GM03348 (cell line): ENCODE measurements around the gene FAM110A.
"Not testable (repeated sequence)": the region's sequence is repeated elsewhere in the genome, so short reads cannot be mapped to it uniquely, and the experiment has no call there.

Experiments used
- DNase-seq: peaks from one replicate; pipeline ENCODE4 v3.0.0; 2012; ENCODE audit warnings: low spot score

Gene FAM110A

GRCh38 chr20:844473-845225 lies 11.1 kb downstream of the FAM110A start:
- peak; percentile 98 for DNase-seq

GRCh38 chr20:845226-845868 lies 11.8 kb downstream of the FAM110A start:
- no peak for DNase-seq

GRCh38 chr20:845941-846893 lies 12.7 kb downstream of the FAM110A start:
- DNase-seq = no peak

GRCh38 chr20:846894-847278 lies 13.4 kb downstream of the FAM110A start:
- DNase-seq = no peak

GRCh38 chr20:848193-848592 lies 14.7 kb downstream of the FAM110A start:
- no peak for DNase-seq

- not testable (repeated sequence) for DNase-seq
Measured at GRCh38 chr20:848731-849130, 15.2 kb downstream of the FAM110A start.

- no peak for DNase-seq
Measured at GRCh38 chr20:853406-853996, 20.0 kb downstream of the FAM110A start.

- no peak for DNase-seq
Measured at GRCh38 chr20:854601-855000, 21.1 kb downstream of the FAM110A start.

- no peak for DNase-seq
Measured at GRCh38 chr20:855466-856360, 22.2 kb downstream of the FAM110A start.

GRCh38 chr20:856361-856775 lies 22.9 kb downstream of the FAM110A start:
- peak; percentile 81 for DNase-seq

GRCh38 chr20:858011-858410 lies 24.5 kb downstream of the FAM110A start:
- no peak for DNase-seq

- peak; percentile 24 for DNase-seq
Measured at GRCh38 chr20:859751-860231, 26.3 kb downstream of the FAM110A start.

- DNase-seq = no peak
Measured at GRCh38 chr20:860891-861290, 27.4 kb downstream of the FAM110A start.

- DNase-seq = no peak
Measured at GRCh38 chr20:865440-865839, 31.9 kb downstream of the FAM110A start.

GRCh38 chr20:868279-868678 lies 34.8 kb downstream of the FAM110A start:
- no peak for DNase-seq

GRCh38 chr20:869606-870005 lies 36.1 kb downstream of the FAM110A start:
- no peak for DNase-seq

GRCh38 chr20:870758-871157 lies 37.2 kb downstream of the FAM110A start:
- no peak for DNase-seq

GRCh38 chr20:871436-871835 lies 37.9 kb downstream of the FAM110A start:
- no peak for DNase-seq

- no peak for DNase-seq
Measured at GRCh38 chr20:871948-872347, 38.4 kb downstream of the FAM110A start.

GRCh38 chr20:872855-873520 lies 39.5 kb downstream of the FAM110A start:
- DNase-seq = no peak
